Spleen (tissue), 11 donors: Measurements from ENCODE around the gene USHBP1. TPM values are rescaled to one million over a fixed set of nuclear protein-coding genes. Genes with fewer than 3 reads are reported as not detected.
"Not testable (repeated sequence)": the region's sequence is repeated elsewhere in the genome, so short reads cannot be mapped to it uniquely, and the experiment has no call there.

ENCODE experiments used
- DNase-seq: peaks from one replicate; pipeline ENCODE4 v3.0.0-alpha.2; 2020
- H3K27ac ChIP-seq, 8 donors: fragments of 200-600 bp; sonication (generic) in 7 of 8; 1 replicate in 4 of 8; 2 replicates in 4 of 8; pipeline versions ENCODE4 v1.5.0 to v1.8.0; 2016 to 2021; ENCODE audit warnings: inconsistent platforms in 4 of 8, mild to moderate bottlenecking in 4 of 8, moderate library complexity in 1 of 8
- H3K27me3 ChIP-seq, 7 donors: fragments of 200-600 bp; sonication (generic) in 6 of 7; replicated peaks in 1 of 7; 1 replicate in 4 of 7; 2 replicates in 3 of 7; pipeline versions ENCODE4 v1.5.0 to v1.8.0; 2016 to 2021; ENCODE audit warnings: inconsistent platforms in 3 of 7, mild to moderate bottlenecking in 1 of 7
- H3K36me3 ChIP-seq, 6 donors: fragments of 200-600 bp; sonication (generic) in 5 of 6; 1 replicate in 4 of 6; 2 replicates in 2 of 6; pipeline versions ENCODE4 v1.5.0 to v1.8.0; 2016 to 2021; ENCODE audit warnings: inconsistent platforms in 2 of 6
- H3K4me1 ChIP-seq, 6 donors: fragments of 200-600 bp; sonication (generic) in 5 of 6; 1 replicate in 3 of 6; 2 replicates in 3 of 6; pipeline versions ENCODE4 v1.5.0 to v1.8.0; 2016 to 2021; ENCODE audit warnings: inconsistent platforms in 3 of 6
- H3K4me3 ChIP-seq, 8 donors: fragments of 200-600 bp; sonication (generic) in 7 of 8; 1 replicate in 4 of 8; 2 replicates in 4 of 8; pipeline versions ENCODE4 v1.5.0 to v1.8.0; 2016 to 2021; ENCODE audit warnings: inconsistent platforms in 4 of 8, mild to moderate bottlenecking in 4 of 8, moderate library complexity in 2 of 8
- H3K9me3 ChIP-seq, 8 donors: fragments of 200-600 bp; sonication (generic) in 7 of 8; 1 replicate in 4 of 8; 2 replicates in 4 of 8; pipeline versions ENCODE4 v1.5.0 to v1.8.0; 2016 to 2021; ENCODE audit warnings: inconsistent platforms in 4 of 8
- CTCF ChIP-seq, 11 experiments: fragments of 200-600 bp in 7 of 11; fragments of 450-650 bp in 4 of 11; sonication (generic) in 4 of 11; IDR thresholded peaks in 8 of 11; conservative IDR thresholded peaks in 3 of 11; 1 replicate in 7 of 11; 2 replicates in 4 of 11; pipeline versions ENCODE4 v1.4.0 to v1.8.0; 2016 to 2021; ENCODE audit warnings: antibody characterized with exemption in 11 of 11, inconsistent platforms in 4 of 11, mild to moderate bottlenecking in 1 of 11
- POLR2A ChIP-seq, 3 donors: fragments of 450-650 bp; IDR thresholded peaks; one replicate each; pipeline ENCODE4 v1.5.1; 2017; ENCODE audit warnings: antibody characterized with exemption in 3 of 3, mild to moderate bottlenecking in 1 of 3
- POLR2AphosphoS5 ChIP-seq, 3 donors: sonication (generic); formaldehyde crosslinking; IDR thresholded peaks; one replicate each; pipeline ENCODE4 v1.5.1; 2017; ENCODE audit warnings: antibody characterized with exemption in 3 of 3
- whole genome bisulfite sequencing, 5 donors: extraction: QIAGEN DNeasy Blood & Tissue Kit in 3 of 5; methylation state at CpG; one replicate each; pipeline versions ENCODE4 v1.1.5 to v1.1.7; 2013 to 2018; 5-methylcytosine and 5-hydroxymethylcytosine counted together
- intact Hi-C: fragments of 100-400 bp; cut with DNase I; formaldehyde crosslinking; loops from one replicate; pipeline ENCODE4 v1.15.0; 2023; ENCODE audit warnings: low total_unique reads
- polyA plus RNA-seq, 3 donors: library from polyadenylated mRNA; stranded (reverse); fragments of 200-250 nt; gene quantifications; one replicate each; pipeline ENCODE4 v1.2.1, GENCODE V29; 2013
- total RNA-seq, 7 donors: library from RNA; depleted of rRNA in 3 of 7; stranded (reverse); fragments of >200 nt in 3 of 7; fragmentation: NEBNext Ultra II Directional in 4 of 7; extraction: Animal tissue kit (Norgen Biotek cat#: 25700) in 4 of 7; gene quantifications; one replicate each; pipeline versions ENCODE4 v1.1.0 to v1.2.1, GENCODE V29; 2016 to 2021
- donor health status: healthy with polysubstance abuse.
- donor health status: DM: no; HTN: no; CAD: no; lungs with moderate emphysema.
- donor health status: DM: no; HTN: no; CAD: no.
- donor health status: Bipolar disorder and iron deficiency.
- donor health status: healthy.
- donor health status: DM: no; HTN: no; CAD: no.
- donor health status: DM: yes; HTN: yes; CAD: no.

USHBP1 gene
- total and polyA plus RNA-seq, 10 donors = 3.1 to 16.6 (median 8.3) TPM

GRCh38 chr19:17279436-17279835 lies 14.9 kb upstream of the USHBP1 start:
- no peak for DNase-seq
- Histone ChIP-seq H3K27me3 (peaks cover 0 to 24% (median 14%) of the 10 kb centered on the region in 7 donors), H3K9me3 (no peaks in the 10 kb centered on the region), H3K27ac (no peak overlapping the region), H3K36me3 (peaks cover 0 to 67% (median 38%) of the 10 kb centered on the region in 6 donors), H3K4me3 (no peak overlapping the region), H3K4me1 (peaks cover 11 to 24% (median 19%) of the 10 kb centered on the region in 6 donors)
- intact Hi-C loops = no loop called here
- WGBS, 5 donors = 66 to 91% (median 76%) methylated on average over 3 of the region's 3 CpGs
- no peak for TF ChIP-seq CTCF (IDR thresholded peaks at IDR 0.05 in 8 of 11, conservative IDR thresholded peaks at IDR 0.05 in 3 of 11)
- TF ChIP-seq POLR2A (IDR thresholded peaks at IDR 0.05) = no peak
- TF ChIP-seq POLR2AphosphoS5 (IDR thresholded peaks at IDR 0.05) = no peak

GRCh38 chr19:17275441-17276175 lies 11.1 kb upstream of the USHBP1 start:
- intact Hi-C loops = no loop called here
- no peak overlapping the region for H3K4me3 ChIP-seq
- no peak for DNase-seq
- no peaks in the 10 kb centered on the region for H3K9me3 ChIP-seq
- peaks cover 4 to 91% (median 68%) of the 10 kb centered on the region in 6 donors for H3K36me3 ChIP-seq
- H3K4me1 ChIP-seq = no peaks in the 10 kb centered on the region
- no peak overlapping the region for H3K27ac ChIP-seq
- WGBS, 5 donors = 92 to 97% (median 94%) methylated on average over 19 of the region's 19 CpGs
- TF ChIP-seq CTCF (IDR thresholded peaks at IDR 0.05 in 8 of 11, conservative IDR thresholded peaks at IDR 0.05 in 3 of 11) (no peak), POLR2AphosphoS5 (IDR thresholded peaks at IDR 0.05) (no peak), POLR2A (IDR thresholded peaks at IDR 0.05) (no peak)
- H3K27me3 ChIP-seq = no peaks in the 10 kb centered on the region

GRCh38 chr19:17274892-17275291 lies 10.3 kb upstream of the USHBP1 start:
- H3K4me1 ChIP-seq, intact Hi-C loops, H3K4me3 ChIP-seq, H3K9me3 ChIP-seq, DNase-seq, H3K27ac ChIP-seq, H3K27me3 ChIP-seq: not testable (repeated sequence)
- WGBS, 5 donors = 92 to 98% (median 96%) methylated on average over 3 of the region's 3 CpGs
- peaks cover 4 to 99% (median 71%) of the 10 kb centered on the region in 6 donors for H3K36me3 ChIP-seq

DNA sequence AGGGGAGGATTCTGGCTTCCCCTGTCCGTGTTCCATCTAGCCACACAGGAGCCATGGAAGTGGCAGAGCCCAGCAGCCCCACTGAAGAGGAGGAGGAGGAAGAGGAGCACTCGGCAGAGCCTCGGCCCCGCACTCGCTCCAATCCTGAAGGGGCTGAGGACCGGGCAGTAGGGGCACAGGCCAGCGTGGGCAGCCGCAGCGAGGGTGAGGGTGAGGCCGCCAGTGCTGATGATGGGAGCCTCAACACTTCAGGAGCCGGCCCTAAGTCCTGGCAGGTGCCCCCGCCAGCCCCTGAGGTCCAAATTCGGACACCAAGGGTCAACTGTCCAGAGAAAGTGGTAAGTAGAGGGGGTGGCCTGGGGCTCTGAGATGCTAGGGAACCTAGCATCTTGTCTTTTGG lies 4.2 kb upstream of the USHBP1 start:
- H3K36me3 ChIP-seq = peaks cover 2 to 53% (median 39%) of the 10 kb centered on the region in 6 donors
- TF ChIP-seq CTCF (IDR thresholded peaks at IDR 0.05 in 8 of 11, conservative IDR thresholded peaks at IDR 0.05 in 3 of 11) (no peak), POLR2AphosphoS5 (IDR thresholded peaks at IDR 0.05) (no peak), POLR2A (IDR thresholded peaks at IDR 0.05) (no peak)
- WGBS, 5 donors = 91 to 94% (median 93%) methylated on average over 3 to 13 of the region's 13 CpGs
- peaks cover 13 to 48% (median 33%) of the 10 kb centered on the region in 6 donors for H3K4me1 ChIP-seq
- DNase-seq = no peak
- H3K27me3 ChIP-seq = no peaks in the 10 kb centered on the region
- no peak overlapping the region for H3K4me3 ChIP-seq
- intact Hi-C loops = no loop called here
- no peaks in the 10 kb centered on the region for H3K9me3 ChIP-seq
- H3K27ac ChIP-seq = no peak overlapping the region
